CD4-positive, alpha-beta T cell treated with Interleukin-6 at 100 ng/mL for 8 hours (primary cell): ENCODE data around the gene IL17A.
"Not testable (repeated sequence)": the region's sequence is repeated elsewhere in the genome, so short reads cannot be mapped to it uniquely, and the experiment has no call there.

Experiments used
- DNase-seq: peaks from one replicate; pipeline ENCODE4 v3.0.0-alpha.2; 2020; ENCODE audit warnings: mixed read lengths, low spot score

Gene IL17A

DNA sequence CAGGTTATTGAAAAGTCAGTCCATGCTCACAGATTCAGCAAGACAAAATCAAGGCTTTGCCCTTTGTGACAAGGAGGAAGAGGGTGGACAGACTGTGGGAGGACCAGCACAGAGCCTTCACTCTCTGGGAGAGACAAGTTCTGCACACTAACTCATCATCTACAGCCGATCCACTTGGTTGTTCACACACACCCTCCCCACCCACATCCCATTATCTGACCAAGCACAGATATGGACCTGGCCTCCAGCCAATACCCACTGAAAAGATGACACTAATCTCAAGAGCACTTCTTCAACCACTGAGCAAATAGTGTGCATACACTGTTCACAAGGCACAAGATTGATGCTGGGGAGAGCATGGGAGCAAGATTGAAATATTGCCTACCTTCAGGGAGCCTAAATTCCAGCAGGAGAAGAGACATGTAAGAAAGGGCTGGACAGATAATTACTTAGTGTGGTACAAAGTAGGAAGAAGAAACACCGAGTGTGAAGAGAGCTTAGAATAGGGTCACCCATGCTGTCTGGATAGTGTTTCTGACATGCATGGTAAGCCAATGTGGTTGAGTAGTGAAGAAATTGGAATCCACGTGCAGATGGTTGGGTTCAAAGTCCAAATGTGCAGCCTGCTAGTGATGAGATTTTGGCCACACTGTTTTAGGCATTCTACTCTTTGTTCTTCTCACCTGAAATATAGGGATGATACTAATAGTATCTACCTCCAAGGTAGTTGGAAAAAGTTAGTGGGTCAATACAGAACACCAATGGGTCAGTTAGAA lies 21.7 kb upstream of the IL17A start:
- DNase-seq, result no peak

DNA sequence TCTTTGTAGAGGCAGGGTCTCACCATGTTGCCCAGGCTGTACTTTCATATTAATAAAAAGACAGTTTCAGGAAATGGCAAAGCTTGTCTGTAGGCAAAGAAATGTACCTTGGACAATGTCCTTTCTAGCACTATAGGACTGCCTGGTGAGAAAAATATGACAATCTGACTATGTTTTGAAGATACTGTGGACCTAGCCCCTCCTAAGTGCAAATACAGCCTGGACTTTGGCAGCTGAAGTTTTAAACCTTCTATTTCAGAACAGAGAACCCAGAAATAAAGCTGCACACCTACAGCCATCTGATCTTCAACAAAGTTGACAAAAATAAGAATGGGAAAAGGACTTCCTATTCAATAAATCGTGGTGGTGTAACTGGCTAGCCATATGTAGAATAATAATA lies 18.9 kb upstream of the IL17A start:
- no peak for DNase-seq

DNA sequence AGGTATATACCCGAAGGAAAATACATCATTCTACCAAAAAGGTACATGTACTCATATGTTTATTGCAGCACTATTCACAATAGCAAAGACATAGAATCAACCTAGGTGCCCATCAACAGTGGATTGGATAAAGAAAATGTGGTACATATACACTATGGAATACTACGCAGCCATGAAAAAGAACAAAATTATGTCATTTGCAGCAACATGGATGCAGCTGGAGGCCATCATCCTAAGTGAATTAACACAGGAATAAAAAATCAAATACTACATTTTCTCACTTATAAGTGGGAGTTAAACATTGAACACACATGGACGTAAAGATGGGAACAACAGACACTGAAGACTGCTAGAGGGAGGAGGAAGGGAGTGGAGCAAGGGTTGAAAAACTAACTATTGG lies 17.8 kb upstream of the IL17A start:
- DNase-seq, result not testable (repeated sequence)

DNA sequence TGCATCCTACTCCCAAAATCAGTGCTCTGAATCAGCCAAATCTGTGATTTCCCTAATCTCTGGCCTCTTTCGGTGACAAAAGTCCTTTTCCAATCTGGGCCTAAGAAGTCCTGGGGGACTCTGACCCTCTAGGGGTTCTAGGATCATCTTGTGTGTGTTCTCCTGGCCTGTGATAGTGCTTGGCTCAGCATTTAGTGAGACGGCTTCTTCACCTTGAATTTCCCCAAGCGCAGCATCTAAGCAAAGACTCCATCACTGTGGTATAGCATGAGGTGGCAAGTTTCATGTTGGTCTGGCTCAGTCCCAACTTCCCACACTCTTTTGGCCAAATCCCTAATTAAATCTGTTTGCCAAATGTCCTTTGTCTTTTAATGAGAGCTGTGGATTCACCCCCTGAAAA lies 12.1 kb upstream of the IL17A start:
- no peak for DNase-seq

DNA sequence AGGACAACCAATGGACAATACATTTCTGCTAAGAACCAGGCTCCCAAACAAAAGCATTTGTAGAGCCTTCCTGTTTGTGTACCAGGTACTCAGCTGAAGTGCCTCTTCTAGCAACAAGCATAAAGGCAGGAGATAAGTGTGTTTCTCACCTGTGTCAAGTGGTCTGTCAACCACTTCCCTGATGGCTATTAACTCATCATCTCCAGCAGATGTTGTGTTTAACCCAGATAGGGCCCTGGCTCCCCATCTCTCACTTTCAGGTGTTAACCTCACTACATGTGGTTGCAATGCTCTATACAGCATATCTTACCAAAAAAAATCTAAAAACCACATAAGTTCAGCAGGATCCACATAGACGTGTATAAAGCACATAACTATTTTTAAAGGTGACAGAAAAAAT lies 9.6 kb upstream of the IL17A start:
- no peak for DNase-seq

DNA sequence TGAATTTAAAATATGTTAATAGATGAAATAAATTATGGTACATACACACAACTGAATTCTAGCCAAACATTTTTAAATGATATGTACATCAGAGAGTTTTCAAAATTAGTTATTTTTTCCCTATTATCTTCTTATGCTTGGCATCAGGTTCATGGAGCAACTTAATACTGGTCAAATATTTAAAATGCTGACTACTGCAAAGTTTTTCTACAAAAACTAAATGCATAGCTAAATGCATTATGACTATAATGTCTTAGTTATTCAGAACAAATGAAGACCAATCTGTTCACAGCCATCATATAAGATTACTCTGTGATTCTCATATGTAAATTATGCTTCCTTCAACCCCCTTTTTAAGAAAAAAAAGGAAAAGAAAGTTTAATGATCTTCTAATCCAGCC lies 8.2 kb upstream of the IL17A start:
- no peak for DNase-seq

DNA sequence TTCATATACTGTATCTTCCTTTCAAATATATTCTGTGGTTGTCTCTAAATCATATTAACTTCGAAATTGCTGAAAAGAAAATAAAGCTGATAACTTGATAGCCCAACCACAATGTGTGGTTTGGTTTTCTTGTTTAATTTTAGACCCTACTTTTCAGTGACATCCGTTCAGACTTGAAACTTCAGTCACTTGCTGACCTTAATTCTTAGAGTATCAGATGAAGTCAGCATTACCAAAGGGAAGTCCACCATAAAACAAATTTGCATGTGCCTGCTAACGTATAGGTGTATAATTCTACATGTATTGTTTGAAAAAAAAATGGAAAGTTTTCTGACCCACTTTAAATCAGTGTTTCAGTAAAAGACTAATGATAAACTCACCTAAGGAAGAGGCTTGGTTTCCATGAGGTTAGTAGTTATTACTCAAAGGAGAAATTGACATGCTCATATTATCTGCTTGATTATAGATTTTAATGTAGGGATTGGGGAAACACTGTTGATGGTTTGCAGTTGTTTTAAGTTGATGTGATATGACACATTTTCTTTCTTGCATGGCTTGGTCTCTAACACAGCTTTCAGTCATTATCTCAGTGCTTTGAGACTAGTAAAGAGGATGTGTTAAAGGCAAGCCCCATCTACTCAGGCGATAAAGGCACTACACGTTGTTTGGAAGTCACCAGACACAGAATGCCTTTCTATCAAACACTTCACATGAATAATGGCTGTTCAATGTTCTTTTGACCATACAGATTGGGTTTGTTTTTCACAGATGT lies 5.2 kb upstream of the IL17A start:
- no peak for DNase-seq

DNA sequence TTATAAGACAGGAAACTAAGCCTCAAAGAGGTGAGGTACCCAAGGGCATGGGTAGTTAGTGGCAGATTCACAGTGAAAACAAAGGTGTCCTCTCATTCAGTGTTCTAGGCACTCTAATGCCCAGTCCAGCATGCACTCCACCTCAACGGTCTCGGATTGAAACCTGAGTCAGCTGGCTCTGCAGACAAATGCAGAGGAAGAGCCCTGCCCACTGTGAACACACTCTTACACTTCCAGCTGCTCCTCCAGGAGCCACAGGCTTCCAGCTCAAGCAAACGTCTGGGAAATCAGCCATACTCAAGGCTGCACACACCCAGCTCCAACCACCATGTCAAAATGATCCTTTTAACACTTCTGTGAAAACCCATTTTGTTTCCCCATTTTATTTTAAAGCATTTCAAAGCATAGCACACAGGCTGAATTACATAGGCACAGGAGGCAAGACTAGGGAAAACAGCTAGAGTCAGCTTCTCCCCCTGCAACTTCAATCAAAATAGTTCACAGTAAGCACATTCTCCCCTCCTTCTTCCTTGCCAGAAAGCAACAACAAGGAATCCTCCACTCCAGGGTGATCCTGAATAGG lies 3.0 kb upstream of the IL17A start:
- DNase-seq, result no peak

DNA sequence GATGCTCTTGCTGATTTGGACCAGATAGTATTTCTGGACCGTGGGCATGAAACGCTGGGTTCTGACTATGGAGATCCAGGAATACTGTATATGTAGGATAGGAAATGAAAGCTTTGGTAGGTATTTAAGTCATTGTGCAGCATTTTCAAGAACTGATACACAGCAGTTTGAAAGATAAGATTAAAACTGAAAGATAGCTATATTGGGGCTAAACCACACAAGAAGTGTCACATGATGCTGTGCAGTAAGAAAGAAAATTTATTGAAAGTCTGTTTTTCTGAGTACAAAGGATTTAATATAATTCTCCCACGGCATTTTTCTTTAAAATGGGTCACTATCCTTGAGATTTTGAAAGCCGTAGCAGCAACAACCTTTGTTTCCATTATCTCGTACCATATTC lies 305 bp downstream of the IL17A start:
- no peak for DNase-seq

DNA sequence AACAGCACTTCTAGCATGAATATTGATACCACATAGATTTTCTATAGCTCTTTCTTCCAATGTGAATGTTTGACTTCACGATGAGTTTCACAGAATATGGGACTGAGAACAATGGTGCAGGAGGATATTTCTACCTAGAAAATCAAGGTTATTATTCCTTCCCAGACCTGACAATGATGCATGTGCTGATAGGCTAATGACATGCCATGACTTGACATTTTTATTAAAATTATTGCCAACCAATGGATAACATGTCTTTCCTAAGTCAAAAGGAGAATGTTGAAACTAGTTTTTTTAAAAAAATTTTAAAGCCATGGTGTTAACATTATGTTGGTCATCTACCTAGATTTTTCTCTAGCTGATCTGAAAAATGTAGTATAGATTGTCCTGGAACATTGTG lies 923 bp downstream of the IL17A start:
- no peak for DNase-seq

DNA sequence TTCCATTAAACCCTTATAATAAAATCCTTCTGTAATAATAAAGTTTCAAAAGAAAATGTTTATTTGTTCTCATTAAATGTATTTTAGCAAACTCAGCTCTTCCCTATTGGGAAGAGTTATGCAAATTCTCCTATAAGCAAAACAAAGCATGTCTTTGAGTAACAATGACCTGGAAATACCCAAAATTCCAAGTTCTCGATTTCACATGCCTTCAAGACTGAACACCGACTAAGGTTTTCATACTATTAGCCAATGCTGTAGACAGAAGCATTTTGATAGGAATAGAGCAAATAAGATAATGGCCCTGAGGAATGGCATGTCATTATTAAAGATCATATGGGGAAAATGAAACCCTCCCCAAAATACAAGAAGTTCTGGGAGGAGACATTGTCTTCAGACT lies 3.8 kb downstream of the IL17A start:
- DNase-seq, result no peak

DNA sequence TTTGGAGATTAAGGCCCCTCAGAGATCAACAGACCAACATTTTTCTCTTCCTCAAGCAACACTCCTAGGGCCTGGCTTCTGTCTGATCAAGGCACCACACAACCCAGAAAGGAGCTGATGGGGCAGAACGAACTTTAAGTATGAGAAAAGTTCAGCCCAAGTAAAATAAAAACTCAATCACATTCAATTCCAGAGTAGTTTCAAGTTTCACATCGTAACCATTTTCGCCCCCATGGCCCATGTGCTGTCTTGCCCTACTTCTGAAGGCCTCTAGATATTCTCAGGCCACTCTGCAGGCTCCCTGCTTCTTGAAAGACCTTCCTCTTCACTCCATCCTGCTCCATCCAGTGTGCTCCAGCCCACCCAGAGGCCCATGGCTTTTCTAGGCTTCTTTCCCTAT lies 4.2 kb downstream of the IL17A start:
- no peak for DNase-seq

DNA sequence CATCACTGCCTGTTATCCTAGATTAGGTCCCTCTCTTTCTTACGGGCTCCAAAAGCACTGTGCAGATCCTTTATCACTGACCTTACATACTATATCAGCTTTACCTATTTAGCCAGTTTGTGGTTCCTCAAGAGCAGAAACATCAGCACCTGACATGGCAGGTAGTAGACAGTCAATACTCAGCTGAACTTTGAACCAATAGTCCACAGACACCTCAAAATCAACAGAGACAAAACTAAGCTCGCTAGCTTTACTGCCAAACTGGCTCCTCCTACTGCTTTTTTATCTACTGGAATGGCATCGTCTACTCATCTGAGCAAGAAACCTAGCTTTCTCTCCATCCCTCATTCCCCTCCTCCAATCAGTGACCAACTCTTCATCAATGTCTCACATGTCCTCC lies 5.6 kb downstream of the IL17A start:
- DNase-seq, result no peak

DNA sequence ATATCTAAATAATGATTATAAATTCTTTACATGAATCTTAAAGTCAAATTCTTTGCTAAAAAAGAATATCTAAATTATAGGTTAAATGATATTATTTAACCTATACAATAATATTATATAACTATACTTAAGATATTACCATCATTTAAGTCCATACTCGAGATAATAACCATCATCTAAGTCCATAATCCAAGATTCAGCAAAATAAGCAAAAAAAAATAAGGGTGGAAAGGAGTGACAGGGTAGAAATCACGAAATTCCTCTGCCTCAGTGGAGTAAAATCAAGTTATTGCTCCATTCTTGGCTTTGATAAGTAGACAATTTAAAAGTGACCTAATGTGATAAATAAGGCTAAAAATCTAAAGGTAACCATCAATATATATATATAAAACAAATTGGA lies 9.7 kb downstream of the IL17A start:
- no peak for DNase-seq

DNA sequence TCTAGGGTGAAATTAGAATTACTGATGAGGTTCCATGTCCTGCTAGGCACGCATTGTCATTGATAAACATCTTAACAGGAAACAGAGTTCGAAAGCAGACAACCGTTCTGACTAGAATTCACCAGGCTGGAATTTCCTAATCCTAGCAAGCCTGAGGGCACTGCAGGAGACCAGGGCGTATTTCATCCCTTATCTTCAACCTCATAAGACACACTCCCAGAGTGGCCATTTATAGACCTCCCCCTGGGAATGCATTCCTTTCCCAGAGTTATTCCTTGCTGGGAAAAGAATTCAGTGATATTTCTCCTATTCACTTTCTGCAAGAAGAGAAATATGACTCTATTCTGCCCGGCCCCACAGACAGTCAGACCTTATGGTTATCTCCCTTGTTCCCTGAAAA lies 13.9 kb downstream of the IL17A start:
- DNase-seq, result not testable (repeated sequence)

DNA sequence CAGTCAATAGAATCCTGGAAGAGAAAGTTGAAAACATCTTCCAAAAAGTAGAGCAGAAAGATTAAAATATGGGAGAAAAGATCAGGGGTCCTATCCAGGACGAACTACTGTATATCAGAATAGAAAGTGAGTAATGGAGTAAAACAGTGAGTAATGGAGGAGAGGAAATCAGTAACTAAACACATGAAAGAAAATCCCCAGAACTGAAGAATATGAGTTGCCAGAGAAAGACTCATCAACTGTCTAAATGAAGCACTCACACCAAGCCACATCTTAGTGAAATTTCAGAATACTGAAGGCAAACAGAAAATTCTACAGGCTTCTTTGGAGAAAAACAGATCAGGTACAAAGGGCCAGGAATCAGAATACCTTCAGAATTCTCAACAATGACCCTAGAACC lies 14.9 kb downstream of the IL17A start:
- no peak for DNase-seq

DNA sequence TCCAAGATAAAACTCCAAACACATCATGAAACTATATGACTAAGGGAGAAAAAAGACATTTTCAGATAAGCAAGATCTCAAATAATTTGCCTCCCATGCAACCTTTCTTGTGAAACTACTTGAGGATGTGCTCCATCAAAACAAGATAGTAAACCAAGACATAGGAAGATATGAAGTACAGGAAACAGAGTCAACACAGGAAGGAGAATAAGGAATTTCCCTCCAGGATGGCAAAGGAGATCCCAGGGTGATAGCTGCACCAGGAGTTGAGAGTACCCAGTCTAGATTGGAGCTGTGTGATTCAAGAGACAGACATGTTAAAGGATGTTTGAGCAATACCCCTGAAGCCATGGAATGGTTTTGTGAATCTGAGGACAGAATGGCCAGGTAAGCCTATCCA lies 15.3 kb downstream of the IL17A start:
- no peak for DNase-seq

DNA sequence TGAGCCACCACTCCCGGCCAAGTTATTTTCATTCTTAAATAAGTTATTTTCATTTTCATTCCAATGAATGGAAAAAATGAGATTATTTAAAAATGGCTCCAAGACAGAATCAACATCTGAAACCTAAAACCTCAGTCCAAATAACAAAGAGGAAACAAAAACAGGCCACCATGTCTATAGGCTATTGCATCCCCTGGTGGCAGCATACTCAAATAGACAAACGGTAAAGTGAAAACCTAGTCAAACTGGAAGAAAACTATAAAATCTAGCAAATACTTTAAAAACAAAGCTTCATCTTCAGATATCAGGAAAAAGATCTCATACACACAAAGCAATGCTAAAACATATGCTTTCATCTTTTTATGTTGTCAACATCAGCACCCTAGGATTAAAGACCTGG lies 20.9 kb downstream of the IL17A start:
- DNase-seq, result no peak

DNA sequence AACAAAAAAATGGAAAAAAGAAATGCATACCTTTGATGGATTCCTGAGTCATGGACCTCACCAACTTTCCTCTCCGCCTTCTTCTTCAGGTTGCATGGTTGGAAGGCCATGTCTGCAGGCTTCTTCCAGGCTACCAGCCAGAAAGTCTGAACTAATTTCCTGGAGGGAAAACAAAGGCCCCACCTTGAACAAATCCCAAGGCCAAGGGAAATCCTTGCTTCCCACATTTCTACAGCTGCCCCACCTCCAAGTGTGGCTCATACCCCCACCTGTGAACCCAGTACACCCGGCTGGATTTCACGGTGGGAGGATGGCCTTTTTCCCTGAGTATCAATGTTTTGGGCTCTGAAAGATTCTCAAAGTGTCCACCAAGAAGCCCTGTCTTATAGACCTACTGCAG lies 22.4 kb downstream of the IL17A start:
- DNase-seq, result no peak

DNA sequence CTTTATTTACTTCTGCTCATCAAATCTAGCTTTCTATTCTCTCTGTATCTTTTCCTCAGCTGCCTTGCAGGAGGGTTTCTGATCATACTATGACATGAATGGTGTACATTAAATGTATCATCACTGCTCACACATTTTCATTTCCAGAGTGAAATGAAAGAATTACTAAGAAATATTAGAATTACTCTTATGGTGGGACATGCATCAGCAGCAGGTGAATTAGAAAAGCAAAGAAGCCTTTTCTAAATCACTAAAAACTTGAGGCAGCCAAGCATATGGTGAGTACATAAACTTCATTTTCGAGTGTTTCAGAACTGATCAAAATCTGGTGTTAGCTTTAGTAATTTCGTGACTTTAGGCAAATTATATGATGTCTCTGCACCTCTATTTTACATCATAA lies 23.6 kb downstream of the IL17A start:
- DNase-seq, result no peak

DNA sequence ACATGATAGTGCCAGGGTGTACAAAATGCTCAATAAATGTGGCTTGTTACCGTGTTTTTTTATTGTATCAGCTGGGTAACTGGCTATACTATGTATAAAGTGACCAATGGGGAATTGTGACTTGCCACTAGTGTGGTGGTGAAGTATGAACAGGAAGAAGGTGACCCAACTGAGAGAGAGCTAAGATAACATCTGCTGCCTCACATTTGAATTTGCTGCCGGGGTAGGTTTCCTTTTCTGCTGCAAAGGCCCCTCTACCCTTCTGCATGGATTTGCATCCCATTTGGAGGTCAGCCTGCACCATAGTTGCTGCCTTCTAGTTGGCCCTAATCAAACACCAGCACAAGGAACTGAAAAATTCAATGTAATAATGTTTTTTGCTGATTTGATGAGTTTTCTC lies 24.1 kb downstream of the IL17A start:
- DNase-seq, result no peak

DNA sequence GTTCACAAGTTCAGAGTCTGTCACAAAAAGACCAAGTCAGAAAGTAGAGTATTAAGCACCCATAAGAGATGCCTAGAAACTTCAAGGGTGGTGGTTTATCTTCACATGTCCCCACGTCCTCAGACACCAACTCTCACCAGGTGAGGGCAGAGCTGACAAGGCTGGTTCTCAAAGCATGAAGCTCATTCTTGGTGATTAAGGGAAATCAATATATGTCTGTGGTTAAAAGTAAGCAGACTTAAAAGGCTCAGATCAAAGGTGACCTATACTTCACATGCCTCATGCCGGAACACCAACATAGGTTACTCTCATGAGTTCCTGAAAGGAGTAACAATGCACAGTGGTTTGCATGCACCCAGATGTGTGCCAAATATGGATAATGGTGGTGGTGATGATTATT lies 27.0 kb downstream of the IL17A start:
- DNase-seq, result no peak

DNA sequence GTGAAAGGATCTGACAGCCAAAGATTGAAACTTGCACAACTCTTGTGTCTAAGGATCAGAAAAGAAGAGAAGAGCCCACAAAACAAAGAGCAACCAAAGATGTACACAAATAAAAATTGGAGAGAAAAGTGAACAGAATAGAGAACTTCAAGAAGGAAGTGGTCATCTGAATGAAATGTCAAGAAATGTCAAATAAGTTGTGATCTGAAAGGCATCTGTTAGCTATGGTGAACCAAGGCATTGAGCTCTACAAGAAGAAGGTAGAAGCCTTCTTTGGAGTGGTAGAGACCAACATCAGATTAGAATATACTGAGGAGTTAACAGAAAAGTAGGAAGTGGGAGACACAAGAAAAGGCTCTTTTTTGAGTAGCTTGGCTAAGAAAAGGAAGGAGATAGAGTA lies 29.6 kb downstream of the IL17A start:
- DNase-seq, result no peak
